Measurements from ENCODE around the gene LEMD2. TPM values are rescaled to one million over a fixed set of nuclear protein-coding genes. Genes with fewer than 3 reads are reported as not detected.

The LEMD2 gene
- total RNA-seq, 1 experiment from 2014 or later, result 62.9 TPM

DNA sequence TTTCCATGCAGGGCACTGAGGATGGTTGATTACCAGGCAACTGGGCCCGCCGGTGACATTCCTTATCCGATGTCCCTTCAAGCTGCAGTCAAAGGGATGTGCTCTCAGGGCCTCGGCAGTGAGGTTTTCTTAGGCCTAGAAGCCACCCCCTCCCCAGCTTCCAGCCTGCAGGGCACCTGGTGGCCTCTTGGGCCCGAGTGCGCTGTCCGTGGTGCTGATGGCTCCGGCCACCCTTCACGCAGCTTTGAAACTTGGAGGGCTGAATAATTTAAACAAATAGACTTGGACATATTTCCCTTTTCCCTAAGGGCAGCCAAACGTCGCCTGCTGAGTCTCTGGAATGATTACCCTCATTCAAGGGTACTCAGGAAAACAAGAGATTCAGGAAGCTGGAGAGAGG, 23.7 kb upstream of the LEMD2 start (continued):
- TF ChIP-seq ZNF396 (CRISPR knock-in tag; IDR thresholded peaks at IDR 0.05; ENCODE audit: borderline replicate concordance) (no peak), TCF7 (CRISPR knock-in tag; IDR thresholded peaks at IDR 0.05; ENCODE audit: low read depth) (no peak), NR2C2 (CRISPR knock-in tag; IDR thresholded peaks at IDR 0.05) (no peak), CREM (CRISPR knock-in tag; IDR thresholded peaks at IDR 0.05) (peak; percentile 78; the same call in 1 of the 2 replicates), ELF4 (CRISPR knock-in tag; IDR thresholded peaks at IDR 0.05; ENCODE audit: low read depth) (no peak), SP1 (CRISPR knock-in tag; conservative IDR thresholded peaks at IDR 0.05) (peak; percentile 58), HMGA2 (CRISPR knock-in tag; IDR thresholded peaks at IDR 0.05) (no peak), MXD4 (CRISPR knock-in tag; IDR thresholded peaks at IDR 0.05; ENCODE audit: borderline replicate concordance) (no peak), ESRRA (CRISPR knock-in tag; IDR thresholded peaks at IDR 0.05; ENCODE audit: borderline replicate concordance) (no peak; the same call in 1 of the 2 replicates)
- TF ChIP-seq, protein P1, sequence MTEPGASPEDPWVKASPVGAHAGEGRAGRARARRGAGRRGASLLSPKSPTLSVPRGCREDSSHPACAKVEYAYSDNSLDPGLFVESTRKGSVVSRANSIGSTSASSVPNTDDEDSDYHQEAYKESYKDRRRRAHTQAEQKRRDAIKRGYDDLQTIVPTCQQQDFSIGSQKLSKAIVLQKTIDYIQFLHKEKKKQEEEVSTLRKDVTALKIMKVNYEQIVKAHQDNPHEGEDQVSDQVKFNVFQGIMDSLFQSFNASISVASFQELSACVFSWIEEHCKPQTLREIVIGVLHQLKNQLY (CRISPR knock-in tag; IDR thresholded peaks at IDR 0.05), result no peak
- TF ChIP-seq, protein P2, sequence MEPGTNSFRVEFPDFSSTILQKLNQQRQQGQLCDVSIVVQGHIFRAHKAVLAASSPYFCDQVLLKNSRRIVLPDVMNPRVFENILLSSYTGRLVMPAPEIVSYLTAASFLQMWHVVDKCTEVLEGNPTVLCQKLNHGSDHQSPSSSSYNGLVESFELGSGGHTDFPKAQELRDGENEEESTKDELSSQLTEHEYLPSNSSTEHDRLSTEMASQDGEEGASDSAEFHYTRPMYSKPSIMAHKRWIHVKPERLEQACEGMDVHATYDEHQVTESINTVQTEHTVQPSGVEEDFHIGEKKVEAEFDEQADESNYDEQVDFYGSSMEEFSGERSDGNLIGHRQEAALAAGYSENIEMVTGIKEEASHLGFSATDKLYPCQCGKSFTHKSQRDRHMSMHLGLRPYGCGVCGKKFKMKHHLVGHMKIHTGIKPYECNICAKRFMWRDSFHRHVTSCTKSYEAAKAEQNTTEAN (CRISPR knock-in tag; IDR thresholded peaks at IDR 0.05), result peak; percentile 88; the same call in 1 of the 2 replicates
- TF ChIP-seq, protein P3, sequence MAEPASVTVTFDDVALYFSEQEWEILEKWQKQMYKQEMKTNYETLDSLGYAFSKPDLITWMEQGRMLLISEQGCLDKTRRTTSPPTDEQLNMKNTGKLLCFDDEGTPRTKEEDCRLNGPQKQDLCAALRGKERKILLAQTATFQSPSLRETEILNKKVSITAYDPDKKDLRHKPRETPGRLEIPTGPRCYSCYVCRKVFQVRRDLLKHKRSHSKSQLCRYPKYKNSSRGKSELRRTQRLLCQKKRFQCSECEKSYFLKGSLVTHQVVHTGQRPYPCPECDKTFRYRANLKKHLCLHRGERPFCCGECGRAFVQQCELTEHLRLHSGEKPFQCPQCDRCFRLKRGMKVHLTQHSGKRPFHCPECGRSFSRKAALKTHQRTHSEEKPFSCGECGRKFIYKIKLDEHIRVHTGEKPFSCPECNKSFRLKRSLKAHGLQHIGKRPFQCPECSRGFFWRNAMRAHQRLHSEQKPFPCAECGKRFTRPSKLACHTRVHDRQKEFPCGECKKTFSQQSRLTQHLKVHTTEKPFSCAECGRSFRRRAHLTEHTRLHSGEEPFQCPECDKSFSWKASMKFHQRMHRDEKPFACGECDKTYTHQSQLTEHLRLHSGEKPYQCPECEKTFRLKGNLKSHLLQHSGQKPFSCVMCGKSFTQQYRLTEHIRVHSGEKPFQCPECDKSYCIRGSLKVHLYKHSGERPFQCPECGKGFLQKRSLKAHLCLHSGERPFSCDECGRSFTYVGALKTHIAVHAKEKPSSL (CRISPR knock-in tag; conservative IDR thresholded peaks at IDR 0.05), result no peak
- TF ChIP-seq, protein P4, sequence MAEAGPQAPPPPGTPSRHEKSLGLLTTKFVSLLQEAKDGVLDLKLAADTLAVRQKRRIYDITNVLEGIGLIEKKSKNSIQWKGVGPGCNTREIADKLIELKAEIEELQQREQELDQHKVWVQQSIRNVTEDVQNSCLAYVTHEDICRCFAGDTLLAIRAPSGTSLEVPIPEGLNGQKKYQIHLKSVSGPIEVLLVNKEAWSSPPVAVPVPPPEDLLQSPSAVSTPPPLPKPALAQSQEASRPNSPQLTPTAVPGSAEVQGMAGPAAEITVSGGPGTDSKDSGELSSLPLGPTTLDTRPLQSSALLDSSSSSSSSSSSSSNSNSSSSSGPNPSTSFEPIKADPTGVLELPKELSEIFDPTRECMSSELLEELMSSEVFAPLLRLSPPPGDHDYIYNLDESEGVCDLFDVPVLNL (CRISPR knock-in tag; IDR thresholded peaks at IDR 0.05; ENCODE audit: borderline replicate concordance, low read depth), result no peak
- TF ChIP-seq, protein P5, sequence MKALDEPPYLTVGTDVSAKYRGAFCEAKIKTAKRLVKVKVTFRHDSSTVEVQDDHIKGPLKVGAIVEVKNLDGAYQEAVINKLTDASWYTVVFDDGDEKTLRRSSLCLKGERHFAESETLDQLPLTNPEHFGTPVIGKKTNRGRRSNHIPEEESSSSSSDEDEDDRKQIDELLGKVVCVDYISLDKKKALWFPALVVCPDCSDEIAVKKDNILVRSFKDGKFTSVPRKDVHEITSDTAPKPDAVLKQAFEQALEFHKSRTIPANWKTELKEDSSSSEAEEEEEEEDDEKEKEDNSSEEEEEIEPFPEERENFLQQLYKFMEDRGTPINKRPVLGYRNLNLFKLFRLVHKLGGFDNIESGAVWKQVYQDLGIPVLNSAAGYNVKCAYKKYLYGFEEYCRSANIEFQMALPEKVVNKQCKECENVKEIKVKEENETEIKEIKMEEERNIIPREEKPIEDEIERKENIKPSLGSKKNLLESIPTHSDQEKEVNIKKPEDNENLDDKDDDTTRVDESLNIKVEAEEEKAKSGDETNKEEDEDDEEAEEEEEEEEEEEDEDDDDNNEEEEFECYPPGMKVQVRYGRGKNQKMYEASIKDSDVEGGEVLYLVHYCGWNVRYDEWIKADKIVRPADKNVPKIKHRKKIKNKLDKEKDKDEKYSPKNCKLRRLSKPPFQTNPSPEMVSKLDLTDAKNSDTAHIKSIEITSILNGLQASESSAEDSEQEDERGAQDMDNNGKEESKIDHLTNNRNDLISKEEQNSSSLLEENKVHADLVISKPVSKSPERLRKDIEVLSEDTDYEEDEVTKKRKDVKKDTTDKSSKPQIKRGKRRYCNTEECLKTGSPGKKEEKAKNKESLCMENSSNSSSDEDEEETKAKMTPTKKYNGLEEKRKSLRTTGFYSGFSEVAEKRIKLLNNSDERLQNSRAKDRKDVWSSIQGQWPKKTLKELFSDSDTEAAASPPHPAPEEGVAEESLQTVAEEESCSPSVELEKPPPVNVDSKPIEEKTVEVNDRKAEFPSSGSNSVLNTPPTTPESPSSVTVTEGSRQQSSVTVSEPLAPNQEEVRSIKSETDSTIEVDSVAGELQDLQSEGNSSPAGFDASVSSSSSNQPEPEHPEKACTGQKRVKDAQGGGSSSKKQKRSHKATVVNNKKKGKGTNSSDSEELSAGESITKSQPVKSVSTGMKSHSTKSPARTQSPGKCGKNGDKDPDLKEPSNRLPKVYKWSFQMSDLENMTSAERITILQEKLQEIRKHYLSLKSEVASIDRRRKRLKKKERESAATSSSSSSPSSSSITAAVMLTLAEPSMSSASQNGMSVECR (CRISPR knock-in tag; IDR thresholded peaks at IDR 0.05; ENCODE audit: borderline replicate concordance), result peak; percentile 90

DNA sequence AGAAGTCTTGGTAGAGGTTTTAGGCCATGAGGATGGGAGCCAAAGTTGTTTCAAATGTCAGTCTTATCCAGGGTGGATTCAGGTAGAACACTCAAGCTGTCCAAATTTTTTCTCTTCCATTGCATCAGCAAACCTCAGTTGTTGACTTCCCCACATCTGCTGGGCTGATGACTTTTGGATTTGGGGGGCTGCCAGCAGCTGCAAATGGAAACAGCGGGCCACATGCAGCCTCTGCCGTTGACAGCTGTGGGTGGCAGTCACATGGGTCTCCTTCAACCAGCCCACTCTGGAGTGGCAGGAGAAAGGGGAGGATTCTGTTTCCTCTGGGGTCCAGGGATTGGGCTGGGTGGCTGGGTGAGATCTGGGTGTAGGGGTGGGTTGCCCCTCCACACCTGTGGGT, 20.7 kb upstream of the LEMD2 start:
- Mint-ChIP-seq H3K27me3 (ENCODE audit: low read depth) (peaks cover 14% of the 10 kb centered on the region), H3K4me3 (no peak overlapping the region), H3K4me1 (peaks cover 61% of the 10 kb centered on the region), H3K27ac (peak overlapping the region; percentile 54; the same call in 1 of the 2 replicates), H3K9me3 (no peaks in the 10 kb centered on the region), H3K36me3 (no peaks in the 10 kb centered on the region)
- TF ChIP-seq ELF4 (CRISPR knock-in tag; IDR thresholded peaks at IDR 0.05; ENCODE audit: low read depth) (no peak), GABPB1 (CRISPR knock-in tag; IDR thresholded peaks at IDR 0.05) (no peak), GRHL2 (CRISPR knock-in tag; IDR thresholded peaks at IDR 0.05; ENCODE audit: insufficient replicate concordance, severe bottlenecking) (no peak), SMAD3 (CRISPR knock-in tag; IDR thresholded peaks at IDR 0.05; ENCODE audit: borderline replicate concordance) (no peak), GTF2I (CRISPR knock-in tag; conservative IDR thresholded peaks at IDR 0.05) (no peak)
- TF ChIP-seq, protein P6, sequence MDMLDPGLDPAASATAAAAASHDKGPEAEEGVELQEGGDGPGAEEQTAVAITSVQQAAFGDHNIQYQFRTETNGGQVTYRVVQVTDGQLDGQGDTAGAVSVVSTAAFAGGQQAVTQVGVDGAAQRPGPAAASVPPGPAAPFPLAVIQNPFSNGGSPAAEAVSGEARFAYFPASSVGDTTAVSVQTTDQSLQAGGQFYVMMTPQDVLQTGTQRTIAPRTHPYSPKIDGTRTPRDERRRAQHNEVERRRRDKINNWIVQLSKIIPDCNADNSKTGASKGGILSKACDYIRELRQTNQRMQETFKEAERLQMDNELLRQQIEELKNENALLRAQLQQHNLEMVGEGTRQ (CRISPR knock-in tag; IDR thresholded peaks at IDR 0.05), result peak; percentile 31; the same call in 1 of the 2 replicates
- TF ChIP-seq, protein P7, sequence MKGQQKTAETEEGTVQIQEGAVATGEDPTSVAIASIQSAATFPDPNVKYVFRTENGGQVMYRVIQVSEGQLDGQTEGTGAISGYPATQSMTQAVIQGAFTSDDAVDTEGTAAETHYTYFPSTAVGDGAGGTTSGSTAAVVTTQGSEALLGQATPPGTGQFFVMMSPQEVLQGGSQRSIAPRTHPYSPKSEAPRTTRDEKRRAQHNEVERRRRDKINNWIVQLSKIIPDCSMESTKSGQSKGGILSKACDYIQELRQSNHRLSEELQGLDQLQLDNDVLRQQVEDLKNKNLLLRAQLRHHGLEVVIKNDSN (CRISPR knock-in tag; IDR thresholded peaks at IDR 0.05), result 0 out of 2 replicates have a peak, but pooled peaks have one; percentile 44
- no peak for DNase-seq (ENCODE audit: low spot score)
- no peak for ATAC-seq
- POLR2A ChIA-PET, result no interaction called here
- CTCF ChIA-PET, result interaction anchor here (1.1 to 1.8 kb wide), 3 partner anchors 9 to 149 kb away, joined by 3 to 4 read pairs (median 3); no protein-coding TSS in a partner anchor

Measured in WTC11 (cell line).